Measurements from ENCODE around the gene KCNK16.
A peak's percentile ranks its signal among the peaks of the same experiment; 100 is the strongest.

DNA sequence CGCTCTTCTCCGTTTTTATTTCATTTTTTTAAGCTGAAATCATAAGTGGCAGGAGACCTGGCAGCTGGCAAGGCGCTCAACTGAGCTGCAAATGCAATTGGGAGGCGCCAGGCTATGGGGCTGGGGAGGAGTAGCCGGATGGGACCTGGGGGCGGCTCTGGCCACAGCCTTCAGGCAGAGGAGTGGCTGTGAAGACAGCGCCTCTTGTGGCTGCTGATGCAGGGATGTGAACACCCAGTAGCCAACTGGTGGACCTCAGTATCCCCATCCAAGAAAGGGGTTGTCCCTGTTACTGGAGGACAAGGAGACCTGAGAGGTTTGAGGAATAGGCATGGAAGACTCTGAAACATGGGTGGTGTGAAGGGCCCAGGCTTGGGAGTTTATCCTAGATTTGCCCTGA lies 20.9 kb downstream of the KCNK16 start:
- TF ChIP-seq, protein P1, sequence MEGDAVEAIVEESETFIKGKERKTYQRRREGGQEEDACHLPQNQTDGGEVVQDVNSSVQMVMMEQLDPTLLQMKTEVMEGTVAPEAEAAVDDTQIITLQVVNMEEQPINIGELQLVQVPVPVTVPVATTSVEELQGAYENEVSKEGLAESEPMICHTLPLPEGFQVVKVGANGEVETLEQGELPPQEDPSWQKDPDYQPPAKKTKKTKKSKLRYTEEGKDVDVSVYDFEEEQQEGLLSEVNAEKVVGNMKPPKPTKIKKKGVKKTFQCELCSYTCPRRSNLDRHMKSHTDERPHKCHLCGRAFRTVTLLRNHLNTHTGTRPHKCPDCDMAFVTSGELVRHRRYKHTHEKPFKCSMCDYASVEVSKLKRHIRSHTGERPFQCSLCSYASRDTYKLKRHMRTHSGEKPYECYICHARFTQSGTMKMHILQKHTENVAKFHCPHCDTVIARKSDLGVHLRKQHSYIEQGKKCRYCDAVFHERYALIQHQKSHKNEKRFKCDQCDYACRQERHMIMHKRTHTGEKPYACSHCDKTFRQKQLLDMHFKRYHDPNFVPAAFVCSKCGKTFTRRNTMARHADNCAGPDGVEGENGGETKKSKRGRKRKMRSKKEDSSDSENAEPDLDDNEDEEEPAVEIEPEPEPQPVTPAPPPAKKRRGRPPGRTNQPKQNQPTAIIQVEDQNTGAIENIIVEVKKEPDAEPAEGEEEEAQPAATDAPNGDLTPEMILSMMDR (IDR thresholded peaks at IDR 0.05), result peak in 2 of 5 experiments; percentile 17 to 19
- TF ChIP-seq POLR2A (IDR thresholded peaks at IDR 0.05), result no peak
- no peak for TF ChIP-seq EP300 (IDR thresholded peaks at IDR 0.05)
